GM21381 (cell line): ENCODE results near the gene DYNLT4.
"Not testable (repeated sequence)": the region's sequence is repeated elsewhere in the genome, so short reads cannot be mapped to it uniquely, and the experiment has no call there.

Experiments used
- ATAC-seq: cut with Tn5 transposase; IDR thresholded peaks from one replicate; pipeline ENCODE4 v1.9.1; 2021; ENCODE audit warnings: mild to moderate bottlenecking, moderate library complexity; ENCODE audit not compliant: unreplicated experiment

Gene DYNLT4

GRCh38 chr1:44806704-44807363 is at the start of gene DYNLT4:
Gene DYNLT4, minus strand, starts transcription at chr1:44807351. Its CDS starts 683 bp downstream, at chr1:44806668.
- no peak for ATAC-seq

- ATAC-seq = no peak
Observed at GRCh38 chr1:44855742-44856141, 48.6 kb upstream of the DYNLT4 start.

GRCh38 chr1:44854970-44855369 is 47.8 kb upstream of the DYNLT4 start:
- no peak for ATAC-seq

- ATAC-seq = no peak
Observed at GRCh38 chr1:44853201-44853600, 46.0 kb upstream of the DYNLT4 start.

GRCh38 chr1:44851308-44851707 is 44.2 kb upstream of the DYNLT4 start:
- no peak for ATAC-seq

DNA sequence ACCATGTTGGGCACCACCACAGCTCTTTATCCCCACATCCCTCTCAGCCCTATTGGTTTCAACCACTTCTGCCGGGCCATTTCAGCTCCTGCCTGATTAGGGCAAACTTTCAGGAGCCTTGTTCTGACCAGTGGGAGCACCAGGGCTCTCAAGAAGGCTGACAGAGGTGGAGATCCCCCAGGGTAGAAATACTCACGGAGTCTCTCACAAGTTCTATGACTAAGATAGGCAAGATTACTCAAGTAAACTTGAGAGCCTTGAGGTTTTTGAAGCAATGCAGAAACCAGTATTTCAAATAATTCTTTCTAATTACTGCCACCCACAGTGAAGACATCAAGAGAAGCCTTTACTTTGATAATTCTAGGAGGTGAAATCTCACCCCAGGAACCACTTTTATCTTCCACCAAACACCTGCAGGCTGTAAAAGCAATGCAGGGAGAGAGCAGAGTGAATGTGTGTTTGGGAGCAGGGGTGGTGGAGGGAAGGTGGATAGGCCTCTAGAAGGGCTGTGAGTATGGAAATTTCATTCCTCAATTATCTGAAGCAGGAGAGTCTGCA is 42.5 kb upstream of the DYNLT4 start:
- ATAC-seq = no peak

GRCh38 chr1:44848456-44849181 is 41.5 kb upstream of the DYNLT4 start:
- ATAC-seq = no peak

GRCh38 chr1:44847845-44848244 is 40.7 kb upstream of the DYNLT4 start:
- ATAC-seq = no peak

GRCh38 chr1:44846985-44847384 is 39.8 kb upstream of the DYNLT4 start:
- ATAC-seq = no peak

GRCh38 chr1:44842862-44843655 is 35.9 kb upstream of the DYNLT4 start, which contains the start of gene PTCH2:
Gene PTCH2, minus strand, starts transcription at chr1:44843253. Its CDS starts 321 bp downstream, at chr1:44842932.
- no peak for ATAC-seq

- ATAC-seq = no peak
Observed at GRCh38 chr1:44842486-44842861, 35.3 kb upstream of the DYNLT4 start.

GRCh38 chr1:44839576-44839975 is 32.4 kb upstream of the DYNLT4 start:
- ATAC-seq = no peak

GRCh38 chr1:44838294-44838693 is 31.1 kb upstream of the DYNLT4 start:
- ATAC-seq = not testable (repeated sequence)

- peak; percentile 77 for ATAC-seq
Observed at GRCh38 chr1:44835738-44836675, 28.9 kb upstream of the DYNLT4 start.

- no peak for ATAC-seq
Observed at GRCh38 chr1:44834328-44834727, 27.2 kb upstream of the DYNLT4 start.

DNA sequence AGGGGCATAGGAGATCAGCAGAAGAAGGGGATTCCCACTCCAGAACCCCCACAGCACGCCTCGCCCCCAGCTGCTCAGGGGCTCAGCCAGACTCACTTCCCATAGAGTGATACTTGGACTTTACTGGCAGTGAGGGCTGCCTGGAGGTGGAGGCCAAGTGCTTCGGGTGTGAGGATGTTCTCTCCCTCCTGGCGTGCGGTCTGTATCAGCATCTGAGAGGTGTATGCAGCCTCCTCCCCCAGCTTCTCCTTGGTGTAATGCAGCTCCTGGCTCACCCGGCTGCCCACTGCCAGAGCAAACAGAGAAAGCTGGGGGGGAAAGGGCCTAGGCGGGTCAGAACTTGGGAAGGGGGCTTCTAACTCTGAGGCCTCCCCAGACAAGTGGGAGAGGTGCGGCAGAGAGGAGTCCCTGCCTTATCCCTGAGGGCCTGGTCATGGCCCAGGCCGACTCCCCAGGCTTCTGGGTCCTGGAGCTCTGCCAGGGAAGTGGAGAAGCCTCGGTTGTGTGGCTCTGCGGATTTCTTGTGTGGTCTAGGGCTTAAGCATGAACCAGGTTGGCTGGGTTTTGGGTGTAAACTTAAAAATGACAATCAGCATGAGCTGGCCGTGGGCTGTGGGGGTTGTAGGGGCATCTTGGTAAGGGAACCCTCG is 25.0 kb upstream of the DYNLT4 start:
- ATAC-seq = no peak

DNA sequence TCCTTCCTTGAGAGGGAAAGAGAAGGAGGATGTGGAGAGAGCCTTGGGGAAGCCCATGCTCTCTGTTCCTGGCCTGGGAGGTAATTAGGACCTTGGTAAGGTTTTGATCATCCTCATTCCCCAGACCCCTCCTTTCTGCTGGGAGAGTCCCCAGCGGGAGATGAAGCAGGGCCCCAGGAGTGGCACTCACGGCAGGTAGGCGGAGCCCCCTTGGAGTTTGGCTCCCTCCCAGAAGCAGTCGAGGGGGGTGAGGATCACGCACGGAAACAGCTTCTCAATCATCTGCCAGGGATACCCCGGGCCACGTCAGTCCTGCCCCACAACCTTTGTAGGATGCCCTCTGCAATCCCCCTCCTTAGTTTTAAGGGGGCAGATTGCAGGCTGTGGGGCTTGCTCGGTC is 24.4 kb upstream of the DYNLT4 start:
- no peak for ATAC-seq

DNA sequence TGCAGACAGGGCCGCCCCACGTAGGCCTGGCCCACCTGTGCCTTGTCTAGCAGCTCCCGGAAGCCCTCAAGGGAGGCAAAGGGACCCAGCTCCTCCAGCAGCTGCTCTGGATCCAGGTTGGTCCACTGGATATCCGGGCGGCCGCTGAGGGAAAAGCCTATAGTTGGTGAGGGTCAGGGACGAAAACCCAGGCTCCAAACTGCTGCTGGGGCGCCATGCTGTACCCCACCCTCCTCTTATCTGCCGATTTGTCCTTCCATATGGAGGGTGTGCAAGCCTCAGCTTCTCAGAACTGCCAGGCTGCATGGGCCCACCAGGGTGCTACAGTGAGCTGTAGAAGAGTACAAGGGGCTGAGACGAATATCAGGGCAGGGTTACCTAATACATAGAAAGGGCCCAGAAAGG is 23.8 kb upstream of the DYNLT4 start:
- no peak for ATAC-seq

DNA sequence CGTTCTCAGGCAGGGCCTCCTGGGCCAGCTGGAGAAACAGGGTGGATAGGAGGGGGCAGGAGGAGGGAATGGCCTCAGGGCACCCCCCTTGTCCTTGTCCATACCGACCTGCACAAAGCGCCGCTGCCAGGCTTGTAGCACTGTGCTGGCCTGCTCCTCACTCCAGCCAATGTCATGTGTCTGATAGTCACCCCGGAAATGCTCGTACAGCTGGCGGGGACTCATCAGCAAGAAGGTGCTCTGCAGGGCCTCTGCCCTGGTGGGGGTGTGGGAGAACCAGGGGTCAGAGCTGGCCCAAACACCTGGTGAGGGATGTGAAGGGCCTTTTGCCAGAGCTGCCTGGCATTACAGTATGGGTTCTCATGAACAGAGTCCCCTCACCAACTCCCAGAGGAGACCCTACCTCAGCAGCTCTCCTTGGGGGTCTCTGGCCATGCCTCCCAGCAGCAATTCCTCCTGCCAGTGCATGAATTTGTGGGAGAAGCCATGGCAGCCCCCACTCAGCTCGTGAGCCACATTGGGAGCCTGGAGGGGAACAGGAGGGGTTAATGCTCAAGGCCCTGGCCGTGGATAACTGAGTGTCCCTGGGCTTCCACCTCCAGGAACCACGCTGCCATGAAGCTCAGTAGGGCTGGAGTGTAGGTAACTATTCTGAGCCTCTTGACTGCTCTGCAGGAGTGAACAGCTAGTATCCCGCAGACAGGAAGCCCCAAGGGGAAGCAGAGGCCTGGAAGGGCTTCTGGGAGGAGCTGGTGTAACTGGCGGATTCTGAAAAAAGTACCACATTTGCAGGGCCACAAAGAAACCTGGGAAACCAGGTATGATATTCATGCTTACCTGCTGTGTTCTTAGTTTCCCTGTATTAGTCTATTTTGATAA is 22.6 kb upstream of the DYNLT4 start:
- ATAC-seq = no peak
